Immature natural killer cell (primary cell): ENCODE data around the gene NKD1. TPM values are rescaled to one million over a fixed set of nuclear protein-coding genes. Genes with fewer than 3 reads are reported as not detected.

Experiments
- DNase-seq, 3 donors: peaks; one replicate each; pipeline ENCODE4 v3.0.0; 2022; ENCODE audit warnings: mixed read lengths in 1 of 3
- H3K27ac Mint-ChIP-seq, 6 donors: one replicate each; pipeline ENCODE4 v1.8.0; 2020; ENCODE audit warnings: mixed read lengths in 6 of 6, mild to moderate bottlenecking in 5 of 6, inconsistent platforms in 4 of 6, moderate library complexity in 3 of 6
- H3K27me3 Mint-ChIP-seq, 3 donors: one replicate each; pipeline ENCODE4 v1.8.0; 2020 to 2021; ENCODE audit warnings: low read depth in 3 of 3, mild to moderate bottlenecking in 3 of 3, mixed read lengths in 3 of 3, moderate library complexity in 3 of 3, inconsistent platforms in 1 of 3
- H3K36me3 Mint-ChIP-seq, 3 donors: one replicate each; pipeline ENCODE4 v1.8.0; 2020; ENCODE audit warnings: mixed read lengths in 3 of 3, inconsistent platforms in 2 of 3, mild to moderate bottlenecking in 2 of 3
- H3K4me1 Mint-ChIP-seq, 2 donors: one replicate each; pipeline ENCODE4 v1.8.0; 2020; ENCODE audit warnings: inconsistent platforms in 2 of 2, mild to moderate bottlenecking in 2 of 2, mixed read lengths in 2 of 2, moderate library complexity in 1 of 2
- H3K4me3 Mint-ChIP-seq, 5 donors: one replicate each; pipeline ENCODE4 v1.8.0; 2020; ENCODE audit warnings: mild to moderate bottlenecking in 5 of 5, mixed read lengths in 5 of 5, inconsistent platforms in 3 of 5, moderate library complexity in 3 of 5
- H3K9me3 Mint-ChIP-seq, 6 donors: one replicate each; pipeline ENCODE4 v1.8.0; 2020; ENCODE audit warnings: mild to moderate bottlenecking in 6 of 6, mixed read lengths in 6 of 6, inconsistent platforms in 4 of 6, moderate library complexity in 3 of 6
- polyA plus RNA-seq, 3 donors: library from polyadenylated mRNA; unstranded; fragments of 300-500 nt; fragmentation: Illumina TruSeq; gene quantifications; one replicate each; pipeline ENCODE4 v1.2.3, GENCODE V29; 2021

Gene NKD1
- polyA plus RNA-seq, 3 donors from 2014 or later: not detected

DNA sequence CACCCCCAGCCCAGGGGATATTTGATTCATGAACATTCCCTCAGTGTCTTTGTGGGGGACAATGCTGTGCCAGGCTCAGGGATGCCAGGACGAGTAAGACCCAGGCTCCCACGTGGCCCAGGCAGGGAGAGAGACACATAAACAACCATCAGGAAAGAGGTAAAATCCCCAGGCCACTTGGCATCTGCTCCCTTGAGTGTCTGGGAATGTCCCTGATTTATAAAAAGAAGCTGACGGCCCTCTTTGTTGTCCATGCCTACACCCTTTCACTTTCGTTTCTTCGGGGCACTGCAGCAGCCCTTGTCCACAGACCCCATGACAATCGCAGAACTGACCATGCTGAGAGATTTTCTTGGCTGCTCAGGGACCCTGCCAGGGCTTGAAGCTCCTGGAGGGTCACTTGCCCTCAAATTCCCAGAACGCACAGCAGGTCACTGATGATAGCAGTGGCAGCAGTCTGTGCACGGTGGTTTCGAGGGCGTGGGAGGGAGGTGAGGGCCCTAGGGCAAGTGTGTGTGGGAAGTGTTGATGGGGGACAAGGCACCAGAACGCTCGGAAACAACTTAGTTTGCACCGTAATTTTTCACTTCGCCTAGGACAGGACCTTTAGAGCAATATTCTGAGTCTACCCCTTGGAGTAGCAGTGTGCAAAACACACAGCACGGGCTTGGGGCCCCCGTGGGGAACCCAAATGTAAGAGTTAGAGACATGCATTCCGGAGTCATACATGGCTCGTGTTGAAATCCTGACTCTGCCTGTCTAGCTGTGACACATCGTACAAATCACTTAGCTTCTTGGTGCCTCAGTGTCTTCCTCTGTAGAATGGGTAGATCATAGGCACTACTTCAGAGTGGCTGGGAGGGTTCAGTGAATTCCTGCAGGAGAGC, 149.9 kb downstream of the NKD1 start:
- H3K36me3 Mint-ChIP-seq: peaks cover 0 to 3% (median 0%) of the 10 kb centered on the region in 3 donors
- peaks cover 5 to 8% (median 6%) of the 10 kb centered on the region in 3 donors for H3K27me3 Mint-ChIP-seq
- peak overlapping the region; percentile 85 to 97 (median 94) for H3K4me3 Mint-ChIP-seq
- peak overlapping the region; percentile 95 to 99 (median 98) for H3K27ac Mint-ChIP-seq
- peaks cover 51 to 78% of the 10 kb centered on the region in 2 donors for H3K4me1 Mint-ChIP-seq
- H3K9me3 Mint-ChIP-seq: no peaks in the 10 kb centered on the region
- DNase-seq: peak; percentile 53 to 67 (median 61)

Other genes starting within 250 kb of the NKD1 start
- gene BRD7, start 179.4 kb upstream of the NKD1 start, polyA plus RNA-seq: 10 to 100 TPM; 15.7 to 42.7 (median 39.8) TPM
- 10 to 100 TPM; 28.7 to 74.9 (median 30.9) TPM for gene SNX20, start 132.9 kb downstream of the NKD1 start, polyA plus RNA-seq
- gene NOD2, start 145.2 kb downstream of the NKD1 start, polyA plus RNA-seq: 1 to 10 TPM in 1 of 3 donors, under 1 TPM in 1, not detected in 1; 0.76 to 1.5 TPM
- gene CYLD, start 193.7 kb downstream of the NKD1 start, polyA plus RNA-seq: 100 to 1,000 TPM in 1 of 3 donors, 10 to 100 TPM in 2; 65.7 to 102 (median 66.1) TPM